ENCODE measurements around the gene CEP295NL. TPM values are rescaled to one million over a fixed set of nuclear protein-coding genes. Genes with fewer than 3 reads are reported as not detected.

Gene CEP295NL
- total RNA-seq, 1 experiment from 2014 or later: 1.9 TPM

GRCh38 chr17:78849026-78849425 lies 54.0 kb downstream of the CEP295NL start (continued):
- TF ChIP-seq REST (IDR thresholded peaks at IDR 0.05; ENCODE audit: low read depth) (no peak), FOSL1 (IDR thresholded peaks at IDR 0.05; ENCODE audit: low read depth) (no peak), MAX (IDR thresholded peaks at IDR 0.05) (no peak), EGR1 (IDR thresholded peaks at IDR 0.05; ENCODE audit: low read depth) (no peak)

GRCh38 chr17:78847052-78847451 lies 55.9 kb downstream of the CEP295NL start:
- H4K20me1 ChIP-seq (ENCODE audit: insufficient read depth): no peaks in the 10 kb centered on the region
- H3K27ac ChIP-seq (ENCODE audit: low read depth, low read length): no peak overlapping the region
- ChIA-PET POLR2A (no interaction called here), RAD21 (ENCODE audit: low non-redundant PET in 1 of 2, low total read pairs in 2 of 2, uncharacterized antibody in 2 of 2, unreplicated experiment in 2 of 2) (no interaction called here), CTCF (no interaction called here)
- DNase-seq (ENCODE audit: low read depth, low spot score): no peak
- no peaks in the 10 kb centered on the region for H3K9me2 ChIP-seq (ENCODE audit: insufficient read depth)
- H3K9me3 ChIP-seq (ENCODE audit: control insufficient read depth in 1 of 2, insufficient read depth in 1 of 2, low read depth in 1 of 2, low read length in 2 of 2): no peaks in the 10 kb centered on the region
- TF ChIP-seq MAX (IDR thresholded peaks at IDR 0.05) (no peak), EZH2 (IDR thresholded peaks at IDR 0.05) (no peak), CBX3 (IDR thresholded peaks at IDR 0.05; ENCODE audit: low read depth) (no peak), CEBPB (IDR thresholded peaks at IDR 0.05; ENCODE audit: low read depth) (no peak), POLR2AphosphoS5 (IDR thresholded peaks at IDR 0.05; ENCODE audit: low read depth, low read length) (no peak), POLR2A (IDR thresholded peaks at IDR 0.05; ENCODE audit: borderline replicate concordance, extremely low read depth, insufficient read depth, insufficient read length) (no peak), SRF (IDR thresholded peaks at IDR 0.05; ENCODE audit: low read depth) (no peak), ATF3 (IDR thresholded peaks at IDR 0.05) (no peak), ZFX (IDR thresholded peaks at IDR 0.05) (no peak)
- no peak for ATAC-seq
- H3K4me1 ChIP-seq (ENCODE audit: control insufficient read depth in 1 of 2, insufficient read depth in 2 of 2, low read length in 2 of 2): peaks cover 6 to 13% of the 10 kb centered on the region in 2 experiments; a peak in 3 of 4 replicates
- intact Hi-C loops (cut with micrococcal nuclease): no loop called here
- no peak overlapping the region for H3K4me2 ChIP-seq (ENCODE audit: low read length)
- H3K27me3 ChIP-seq (ENCODE audit: insufficient read depth, low read length): no peaks in the 10 kb centered on the region
- H3K79me2 ChIP-seq (ENCODE audit: insufficient read depth, low read length): no peaks in the 10 kb centered on the region
- H3K9ac ChIP-seq (ENCODE audit: low read length): no peak overlapping the region
- BruUV-seq (replicated peaks): no TSS peak
- H3K36me3 ChIP-seq (ENCODE audit: control insufficient read depth in 1 of 2, insufficient read depth in 2 of 2, low read length in 2 of 2): no peaks in the 10 kb centered on the region
- no peak overlapping the region for H2AFZ ChIP-seq (ENCODE audit: low read depth, low read length, poor library complexity, severe bottlenecking)
- no peak overlapping the region for H3K4me3 ChIP-seq (replicated peaks in 1 of 2; ENCODE audit: low read depth in 1 of 2, low read length in 2 of 2)

Measured in HCT116 (cell line).